Activated naive CD8-positive, alpha-beta T cell (primary cell): Measurements from ENCODE around the gene YOD1.

Experiments used
- H3K27ac Mint-ChIP-seq: one replicate; pipeline ENCODE4 v1.8.0; 2021; ENCODE audit warnings: mixed read lengths
- H3K27me3 Mint-ChIP-seq: one replicate; pipeline ENCODE4 v1.8.0; 2021; ENCODE audit warnings: mixed read lengths
- H3K36me3 Mint-ChIP-seq: one replicate; pipeline ENCODE4 v1.8.0; 2021; ENCODE audit warnings: mixed read lengths
- H3K4me1 Mint-ChIP-seq: one replicate; pipeline ENCODE4 v1.8.0; 2021; ENCODE audit warnings: low read depth, mixed read lengths
- H3K4me3 Mint-ChIP-seq: one replicate; pipeline ENCODE4 v1.8.0; 2021; ENCODE audit warnings: mild to moderate bottlenecking, mixed read lengths
- H3K9me3 Mint-ChIP-seq: one replicate; pipeline ENCODE4 v1.8.0; 2021; ENCODE audit warnings: low read depth, mixed read lengths

YOD1 gene

DNA sequence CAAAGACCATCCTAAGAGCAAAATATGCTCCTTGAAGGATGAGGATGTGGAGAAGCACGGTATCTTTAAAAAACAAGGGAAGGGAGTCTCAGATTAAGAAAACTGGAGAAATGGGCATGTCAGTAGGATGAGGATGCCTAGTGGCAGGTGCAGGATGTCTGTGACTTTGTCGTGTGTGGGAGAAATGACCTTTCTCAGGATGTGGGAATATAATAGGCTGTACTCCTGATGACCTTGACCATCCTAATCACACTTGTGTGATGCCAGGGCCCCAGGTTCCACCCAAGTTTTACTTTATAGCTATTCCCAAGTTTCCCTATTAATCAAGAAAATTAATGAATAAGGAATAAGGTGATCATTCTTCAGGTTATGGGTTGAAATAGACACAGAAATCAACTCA lies 31.3 kb downstream of the YOD1 start:
- no peaks in the 10 kb centered on the region for H3K27me3 Mint-ChIP-seq
- H3K9me3 Mint-ChIP-seq, result no peaks in the 10 kb centered on the region
- no peak overlapping the region for H3K4me3 Mint-ChIP-seq
- H3K4me1 Mint-ChIP-seq, result no peaks in the 10 kb centered on the region
- no peaks in the 10 kb centered on the region for H3K36me3 Mint-ChIP-seq
- H3K27ac Mint-ChIP-seq, result no peak overlapping the region

GRCh38 chr1:207019161-207019560 lies 31.8 kb downstream of the YOD1 start:
- Mint-ChIP-seq H3K36me3 (no peaks in the 10 kb centered on the region), H3K27me3 (no peaks in the 10 kb centered on the region), H3K9me3 (no peaks in the 10 kb centered on the region), H3K4me3 (no peak overlapping the region), H3K27ac (no peak overlapping the region), H3K4me1 (no peaks in the 10 kb centered on the region)

DNA sequence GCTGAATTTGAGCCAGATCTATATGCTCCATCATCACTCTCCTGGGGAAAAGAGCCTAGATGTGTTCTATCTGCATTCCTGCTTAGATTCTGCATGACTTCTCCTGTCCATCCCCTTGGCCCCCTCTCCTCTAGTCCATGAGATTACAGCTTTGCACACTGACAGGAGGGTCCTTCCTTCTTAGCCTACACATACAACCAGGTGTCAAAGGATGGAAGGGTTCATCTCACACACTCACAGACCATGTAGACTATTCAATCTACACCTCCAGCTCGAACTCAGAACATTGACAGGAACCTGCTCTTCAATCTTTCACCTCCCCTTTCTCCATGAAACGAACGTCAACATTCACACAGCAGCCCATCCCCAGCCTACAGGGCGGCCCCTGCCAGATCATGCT lies 32.3 kb downstream of the YOD1 start:
- H3K4me3 Mint-ChIP-seq, result no peak overlapping the region
- H3K27me3 Mint-ChIP-seq, result no peaks in the 10 kb centered on the region
- no peaks in the 10 kb centered on the region for H3K9me3 Mint-ChIP-seq
- H3K4me1 Mint-ChIP-seq, result no peaks in the 10 kb centered on the region
- H3K36me3 Mint-ChIP-seq, result no peaks in the 10 kb centered on the region
- no peak overlapping the region for H3K27ac Mint-ChIP-seq

DNA sequence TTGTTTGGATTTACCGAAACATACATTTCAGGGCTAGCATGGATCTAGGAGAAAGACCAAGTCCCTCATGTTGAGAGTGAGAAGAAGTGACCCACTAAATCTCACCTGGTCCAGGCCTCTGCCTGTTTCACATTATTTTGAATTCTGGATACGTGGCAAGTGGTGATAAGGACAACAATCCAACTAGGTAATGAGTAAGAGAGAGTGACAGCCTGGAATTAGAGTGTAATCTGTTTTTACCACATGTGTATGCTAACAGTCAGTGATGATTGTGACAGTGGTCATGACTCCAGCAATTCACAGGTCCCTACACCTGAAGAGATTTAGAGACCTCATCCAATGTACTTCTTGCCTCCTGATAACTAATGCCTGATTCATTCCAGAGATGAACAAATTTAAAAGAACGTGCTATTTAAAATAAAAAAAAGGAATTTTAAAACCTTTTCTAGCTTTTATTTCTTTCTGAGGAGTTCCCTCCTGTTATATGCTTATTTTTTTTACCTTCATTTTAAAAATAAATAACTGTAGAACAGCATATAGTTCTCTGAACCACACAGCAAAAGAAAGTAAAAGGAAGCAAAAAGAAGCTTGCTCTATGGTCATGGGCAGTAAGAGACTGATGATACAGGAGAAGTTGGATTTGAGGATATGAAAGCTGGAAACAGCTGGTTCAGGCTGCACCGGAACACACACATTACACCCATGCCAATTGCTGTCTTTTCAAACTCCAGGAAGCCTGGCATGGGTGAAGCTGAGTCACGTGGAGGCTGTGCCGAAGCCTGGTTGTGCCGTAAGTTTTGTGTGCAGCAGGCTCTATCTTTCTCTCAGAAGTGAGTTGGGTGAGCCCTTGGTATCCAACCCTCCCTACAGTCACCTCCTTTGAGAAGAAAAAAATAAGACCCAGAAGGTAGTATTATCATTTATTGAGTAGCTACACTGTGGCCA lies 33.1 kb downstream of the YOD1 start:
- Mint-ChIP-seq H3K27me3 (no peaks in the 10 kb centered on the region), H3K36me3 (no peaks in the 10 kb centered on the region), H3K4me1 (no peaks in the 10 kb centered on the region), H3K27ac (no peak overlapping the region), H3K9me3 (no peaks in the 10 kb centered on the region), H3K4me3 (no peak overlapping the region)

GRCh38 chr1:207015791-207016190 lies 35.2 kb downstream of the YOD1 start:
- Mint-ChIP-seq H3K4me1 (no peaks in the 10 kb centered on the region), H3K27me3 (peaks cover 9% of the 10 kb centered on the region)

GRCh38 chr1:207014728-207015127 lies 36.3 kb downstream of the YOD1 start:
- no peak overlapping the region for H3K27ac Mint-ChIP-seq
- H3K9me3 Mint-ChIP-seq, result no peaks in the 10 kb centered on the region
- no peaks in the 10 kb centered on the region for H3K36me3 Mint-ChIP-seq
- peaks cover 12% of the 10 kb centered on the region for H3K27me3 Mint-ChIP-seq
- no peaks in the 10 kb centered on the region for H3K4me1 Mint-ChIP-seq
- no peak overlapping the region for H3K4me3 Mint-ChIP-seq

More at GRCh38 chr1:207015791-207016190, 35.2 kb downstream of the YOD1 start:
- H3K4me3 Mint-ChIP-seq, result no peak overlapping the region
- no peak overlapping the region for H3K27ac Mint-ChIP-seq
- H3K36me3 Mint-ChIP-seq, result no peaks in the 10 kb centered on the region
- no peaks in the 10 kb centered on the region for H3K9me3 Mint-ChIP-seq

GRCh38 chr1:207013321-207014085 lies 37.5 kb downstream of the YOD1 start:
- peaks cover 12% of the 10 kb centered on the region for H3K27me3 Mint-ChIP-seq
- no peaks in the 10 kb centered on the region for H3K4me1 Mint-ChIP-seq
- no peak overlapping the region for H3K27ac Mint-ChIP-seq
- no peak overlapping the region for H3K4me3 Mint-ChIP-seq
- no peaks in the 10 kb centered on the region for H3K9me3 Mint-ChIP-seq
- H3K36me3 Mint-ChIP-seq, result no peaks in the 10 kb centered on the region

DNA sequence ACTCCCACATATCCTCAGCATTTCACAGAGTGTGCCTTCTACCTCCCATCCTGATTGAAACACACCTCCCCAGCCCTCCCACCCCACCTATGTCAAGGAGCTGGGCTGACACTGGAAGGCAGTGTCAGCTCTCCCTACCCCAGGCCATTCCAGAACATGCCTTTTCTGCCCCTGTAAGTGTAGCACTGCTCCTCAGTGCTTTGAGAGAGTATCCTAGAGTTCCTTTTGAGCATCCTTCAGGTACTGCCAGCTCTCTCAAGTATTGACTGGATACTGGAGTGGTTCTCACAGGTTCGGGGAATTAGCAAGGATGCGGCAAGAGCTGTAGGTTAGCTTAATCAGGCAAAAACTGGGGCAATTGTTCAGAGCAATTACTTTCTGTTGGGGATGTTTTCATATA lies 40.3 kb downstream of the YOD1 start:
- no peak overlapping the region for H3K27ac Mint-ChIP-seq
- H3K36me3 Mint-ChIP-seq, result no peaks in the 10 kb centered on the region
- no peaks in the 10 kb centered on the region for H3K4me1 Mint-ChIP-seq
- H3K4me3 Mint-ChIP-seq, result no peak overlapping the region
- H3K27me3 Mint-ChIP-seq, result peaks cover 14% of the 10 kb centered on the region
- H3K9me3 Mint-ChIP-seq, result no peaks in the 10 kb centered on the region

DNA sequence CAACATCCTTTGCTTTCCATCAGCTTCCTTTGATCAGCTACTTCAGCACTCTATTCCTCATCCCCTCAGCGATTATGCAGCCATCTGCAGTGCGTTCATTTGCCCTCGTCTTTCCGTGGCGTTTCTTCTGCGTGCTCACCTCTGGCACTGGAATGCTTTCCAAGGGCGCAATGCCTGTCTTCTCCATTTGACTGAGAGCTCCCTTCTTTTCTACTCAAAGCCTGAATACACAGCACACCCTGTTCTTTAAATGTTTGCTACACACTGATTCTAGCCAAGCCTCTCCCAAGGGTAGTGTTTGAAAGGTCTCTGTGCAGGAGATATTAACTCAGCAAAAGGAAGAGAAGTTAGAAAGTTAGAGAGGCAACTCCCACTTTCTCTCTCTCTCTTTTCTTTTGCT lies 41.1 kb downstream of the YOD1 start:
- no peaks in the 10 kb centered on the region for H3K4me1 Mint-ChIP-seq
- no peak overlapping the region for H3K27ac Mint-ChIP-seq
- H3K9me3 Mint-ChIP-seq, result no peaks in the 10 kb centered on the region
- H3K36me3 Mint-ChIP-seq, result no peaks in the 10 kb centered on the region
- peaks cover 15% of the 10 kb centered on the region for H3K27me3 Mint-ChIP-seq
- H3K4me3 Mint-ChIP-seq, result no peak overlapping the region

- peaks cover 15% of the 10 kb centered on the region for H3K27me3 Mint-ChIP-seq
- no peaks in the 10 kb centered on the region for H3K9me3 Mint-ChIP-seq
- no peaks in the 10 kb centered on the region for H3K36me3 Mint-ChIP-seq
- no peak overlapping the region for H3K27ac Mint-ChIP-seq
- no peak overlapping the region for H3K4me3 Mint-ChIP-seq
- H3K4me1 Mint-ChIP-seq, result no peaks in the 10 kb centered on the region
These were observed 41.7 kb downstream of the YOD1 start for GRCh38 chr1:207009182-207009850.

DNA sequence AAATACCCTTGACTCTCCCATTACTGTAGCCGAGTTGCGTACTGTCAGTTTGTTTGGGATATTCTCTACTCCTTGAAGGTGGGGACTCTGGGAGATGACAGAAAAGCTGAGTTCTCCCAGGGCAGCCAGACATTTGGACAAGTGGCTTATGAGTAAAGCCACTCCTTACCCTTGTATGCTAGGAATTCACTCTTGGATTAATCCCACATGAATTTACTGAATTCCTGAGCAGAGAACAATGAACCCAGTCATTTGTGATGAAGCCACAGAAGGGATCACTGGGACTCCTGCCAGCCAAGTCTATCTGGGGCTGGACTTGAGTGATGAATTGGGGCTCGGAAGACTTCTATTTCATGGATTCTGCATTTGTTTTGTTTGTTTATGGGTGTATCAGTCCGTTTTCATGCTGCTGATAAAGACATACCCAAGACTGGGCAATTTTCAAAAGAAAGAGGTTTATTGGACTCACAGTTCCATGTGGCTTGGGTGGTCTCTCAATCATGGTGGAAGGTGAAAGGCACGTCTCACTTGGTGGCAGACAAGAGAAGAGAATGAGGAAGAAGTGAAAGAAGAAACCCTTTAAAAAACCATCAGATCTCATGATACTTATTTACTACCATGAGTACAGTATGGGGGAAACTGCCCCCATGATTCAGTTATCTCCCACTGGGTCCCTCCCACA lies 43.5 kb downstream of the YOD1 start:
- Mint-ChIP-seq H3K36me3 (no peaks in the 10 kb centered on the region), H3K4me3 (no peak overlapping the region), H3K9me3 (no peaks in the 10 kb centered on the region), H3K4me1 (no peaks in the 10 kb centered on the region), H3K27ac (no peak overlapping the region), H3K27me3 (peaks cover 13% of the 10 kb centered on the region)

- no peaks in the 10 kb centered on the region for H3K9me3 Mint-ChIP-seq
- no peaks in the 10 kb centered on the region for H3K4me1 Mint-ChIP-seq
- no peak overlapping the region for H3K4me3 Mint-ChIP-seq
- no peak overlapping the region for H3K27ac Mint-ChIP-seq
- peaks cover 8% of the 10 kb centered on the region for H3K27me3 Mint-ChIP-seq
- no peaks in the 10 kb centered on the region for H3K36me3 Mint-ChIP-seq
These were observed 44.1 kb downstream of the YOD1 start for GRCh38 chr1:207006914-207007313.

DNA sequence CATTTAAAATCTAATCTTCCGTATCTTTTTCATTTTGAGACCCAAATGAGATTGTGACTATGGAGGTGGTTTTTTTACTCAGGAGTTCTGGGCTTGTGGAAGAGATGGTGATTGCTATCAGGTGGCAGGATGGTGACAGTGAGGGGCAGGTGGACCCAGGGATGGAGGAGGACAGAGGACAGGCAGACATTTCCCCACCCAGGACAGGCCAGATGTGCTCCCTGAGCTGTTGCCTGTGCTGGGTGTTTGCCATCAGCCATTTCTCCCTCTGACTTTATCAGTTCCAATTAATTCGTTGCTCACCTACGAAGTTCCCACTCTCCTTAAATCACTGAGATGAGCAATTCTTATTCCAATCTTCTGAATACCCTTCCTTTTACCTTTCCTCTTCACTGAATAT lies 44.9 kb downstream of the YOD1 start:
- Mint-ChIP-seq H3K27me3 (peaks cover 7% of the 10 kb centered on the region), H3K4me1 (no peaks in the 10 kb centered on the region), H3K36me3 (no peaks in the 10 kb centered on the region), H3K4me3 (no peak overlapping the region), H3K9me3 (no peaks in the 10 kb centered on the region), H3K27ac (no peak overlapping the region)

- H3K4me1 Mint-ChIP-seq, result no peaks in the 10 kb centered on the region
- H3K9me3 Mint-ChIP-seq, result no peaks in the 10 kb centered on the region
- H3K36me3 Mint-ChIP-seq, result no peaks in the 10 kb centered on the region
- no peak overlapping the region for H3K4me3 Mint-ChIP-seq
- H3K27ac Mint-ChIP-seq, result no peak overlapping the region
- peaks cover 6% of the 10 kb centered on the region for H3K27me3 Mint-ChIP-seq
These were observed 45.8 kb downstream of the YOD1 start for GRCh38 chr1:207004931-207005830.
